Thyroid gland (tissue), 4 donors: ENCODE measurements around the gene ACAD9.
"Not testable (repeated sequence)": the region's sequence is repeated elsewhere in the genome, so short reads cannot be mapped to it uniquely, and the experiment has no call there.

Experiments used
- POLR2A ChIP-seq, 2 donors: fragments of 450-650 bp; IDR thresholded peaks; one replicate each; pipeline ENCODE4 v1.6.1; 2017; ENCODE audit warnings: antibody characterized with exemption in 2 of 2, mild to moderate bottlenecking in 2 of 2, moderate library complexity in 1 of 2
- TF ChIP-seq, protein P1 (sequence below), 6 experiments: fragments of 200-600 bp in 3 of 6; fragments of 450-650 bp in 3 of 6; sonication (generic) in 3 of 6; IDR thresholded peaks; one replicate each; pipeline ENCODE4 v1.5.1; 2016 to 2019; ENCODE audit warnings: antibody characterized with exemption in 6 of 6, mild to moderate bottlenecking in 2 of 6, inconsistent platforms in 1 of 6, moderate library complexity in 1 of 6

DNA sequence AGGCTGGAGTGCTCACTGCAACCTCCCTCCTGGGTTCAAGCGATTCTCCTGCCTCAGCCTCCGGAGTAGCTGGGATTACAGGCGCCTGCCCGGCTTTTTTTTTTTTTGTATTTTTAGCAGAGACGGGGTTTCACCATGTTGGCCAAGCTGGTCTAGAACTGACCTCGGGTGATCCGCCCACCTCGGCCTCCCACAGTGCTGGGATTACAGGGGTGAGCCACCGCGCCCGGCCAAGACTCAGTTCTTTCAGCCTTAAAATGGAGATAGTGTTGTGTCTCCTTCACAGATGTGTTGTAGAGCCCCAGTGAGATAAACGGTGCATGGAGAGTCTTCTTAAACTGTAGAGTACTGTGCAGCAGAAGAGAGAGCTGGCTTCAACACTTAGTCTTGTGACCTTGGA is 1.0 kb downstream of the ACAD9 start:
- TF ChIP-seq, protein P1, sequence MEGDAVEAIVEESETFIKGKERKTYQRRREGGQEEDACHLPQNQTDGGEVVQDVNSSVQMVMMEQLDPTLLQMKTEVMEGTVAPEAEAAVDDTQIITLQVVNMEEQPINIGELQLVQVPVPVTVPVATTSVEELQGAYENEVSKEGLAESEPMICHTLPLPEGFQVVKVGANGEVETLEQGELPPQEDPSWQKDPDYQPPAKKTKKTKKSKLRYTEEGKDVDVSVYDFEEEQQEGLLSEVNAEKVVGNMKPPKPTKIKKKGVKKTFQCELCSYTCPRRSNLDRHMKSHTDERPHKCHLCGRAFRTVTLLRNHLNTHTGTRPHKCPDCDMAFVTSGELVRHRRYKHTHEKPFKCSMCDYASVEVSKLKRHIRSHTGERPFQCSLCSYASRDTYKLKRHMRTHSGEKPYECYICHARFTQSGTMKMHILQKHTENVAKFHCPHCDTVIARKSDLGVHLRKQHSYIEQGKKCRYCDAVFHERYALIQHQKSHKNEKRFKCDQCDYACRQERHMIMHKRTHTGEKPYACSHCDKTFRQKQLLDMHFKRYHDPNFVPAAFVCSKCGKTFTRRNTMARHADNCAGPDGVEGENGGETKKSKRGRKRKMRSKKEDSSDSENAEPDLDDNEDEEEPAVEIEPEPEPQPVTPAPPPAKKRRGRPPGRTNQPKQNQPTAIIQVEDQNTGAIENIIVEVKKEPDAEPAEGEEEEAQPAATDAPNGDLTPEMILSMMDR (IDR thresholded peaks at IDR 0.05): not testable (repeated sequence)
- not testable (repeated sequence) for TF ChIP-seq POLR2A (IDR thresholded peaks at IDR 0.05)
